ENCODE measurements around the gene SLA2.

GRCh38 chr20:36623444-36623843 is 22.6 kb downstream of the SLA2 start:
- TF ChIP-seq POLR2A (IDR thresholded peaks at IDR 0.05), result no peak
- TF ChIP-seq CTCF (IDR thresholded peaks at IDR 0.05 in 8 of 11, conservative IDR thresholded peaks at IDR 0.05 in 3 of 11), result no peak
- no peak for TF ChIP-seq POLR2AphosphoS5 (IDR thresholded peaks at IDR 0.05)
